Measurements from ENCODE around the gene ONECUT1.
A peak's percentile ranks its signal among the peaks of the same experiment; 100 is the strongest.

Gene ONECUT1

GRCh38 chr15:52791776-52792175 lies 1.6 kb upstream of the ONECUT1 start (continued):
- TF ChIP-seq BACH2 (CRISPR knock-in tag; IDR thresholded peaks at IDR 0.05; ENCODE audit: borderline replicate concordance), result no peak
- no peak for TF ChIP-seq CREB5 (CRISPR knock-in tag; IDR thresholded peaks at IDR 0.05; ENCODE audit: low read depth)
- TF ChIP-seq ZNF565 (CRISPR knock-in tag; conservative IDR thresholded peaks at IDR 0.05; ENCODE audit: low read depth), result no peak
- TF ChIP-seq GLIS3 (CRISPR knock-in tag; IDR thresholded peaks at IDR 0.05), result no peak

GRCh38 chr15:52790941-52791751 lies 1.0 kb upstream of the ONECUT1 start:
- ATAC-seq, result peak; percentile 50
- TF ChIP-seq ZNF70 (CRISPR knock-in tag; IDR thresholded peaks at IDR 0.05) (no peak), ZC3H10 (CRISPR knock-in tag; IDR thresholded peaks at IDR 0.05) (no peak), PATZ1 (CRISPR knock-in tag; IDR thresholded peaks at IDR 0.05; ENCODE audit: borderline replicate concordance) (no peak), BACH2 (CRISPR knock-in tag; IDR thresholded peaks at IDR 0.05; ENCODE audit: borderline replicate concordance) (no peak), PPARA (CRISPR knock-in tag; IDR thresholded peaks at IDR 0.05; ENCODE audit: borderline replicate concordance) (no peak)

GRCh38 chr15:52789601-52790168 lies 451 bp downstream of the ONECUT1 start:
- no peak; the same call in 1 of the 3 replicates for ATAC-seq
- no peak for TF ChIP-seq PATZ1 (CRISPR knock-in tag; IDR thresholded peaks at IDR 0.05; ENCODE audit: borderline replicate concordance)
- TF ChIP-seq PPARA (CRISPR knock-in tag; IDR thresholded peaks at IDR 0.05; ENCODE audit: borderline replicate concordance), result no peak
- no peak for TF ChIP-seq BACH2 (CRISPR knock-in tag; IDR thresholded peaks at IDR 0.05; ENCODE audit: borderline replicate concordance)
- TF ChIP-seq ZNF8 (CRISPR knock-in tag; IDR thresholded peaks at IDR 0.05), result no peak
- TF ChIP-seq POU6F1 (CRISPR knock-in tag; IDR thresholded peaks at IDR 0.05; ENCODE audit: borderline replicate concordance, low read depth), result no peak
- TF ChIP-seq GLIS3 (CRISPR knock-in tag; IDR thresholded peaks at IDR 0.05), result no peak
- no peak for TF ChIP-seq CREB5 (CRISPR knock-in tag; IDR thresholded peaks at IDR 0.05; ENCODE audit: low read depth)
- TF ChIP-seq ZFP3 (CRISPR knock-in tag; IDR thresholded peaks at IDR 0.05), result no peak
- no peak for TF ChIP-seq RARB (CRISPR knock-in tag; IDR thresholded peaks at IDR 0.05)
- no peak for TF ChIP-seq ZNF70 (CRISPR knock-in tag; IDR thresholded peaks at IDR 0.05)
- TF ChIP-seq OSR1 (CRISPR knock-in tag; IDR thresholded peaks at IDR 0.05), result no peak
- TF ChIP-seq TCF4 (CRISPR knock-in tag; IDR thresholded peaks at IDR 0.05; ENCODE audit: borderline replicate concordance), result no peak
- TF ChIP-seq ZC3H10 (CRISPR knock-in tag; IDR thresholded peaks at IDR 0.05), result no peak

GRCh38 chr15:52789008-52789600 lies 1.0 kb downstream of the ONECUT1 start:
- ATAC-seq, result no peak
- TF ChIP-seq ZNF565 (CRISPR knock-in tag; conservative IDR thresholded peaks at IDR 0.05; ENCODE audit: low read depth) (no peak), ISL1 (CRISPR knock-in tag; IDR thresholded peaks at IDR 0.05) (no peak), CSRNP3 (CRISPR knock-in tag; IDR thresholded peaks at IDR 0.05) (no peak), ESRRG (CRISPR knock-in tag; IDR thresholded peaks at IDR 0.05) (no peak), CSDC2 (CRISPR knock-in tag; IDR thresholded peaks at IDR 0.05) (no peak)

Data from SK-N-SH treated with all-trans-retinoic acid at 6 μM for 48 hours (cell line).